NB4 (cell line): ENCODE results near the gene VWA3B.

Experiments used
- MYC ChIP-seq: IDR thresholded peaks from 2 replicates; pipeline ENCODE4 v1.6.1; 2011; ENCODE audit warnings: low read depth, low read length
- TF ChIP-seq, protein P1 (sequence below): IDR thresholded peaks from one replicate; pipeline ENCODE4 v1.5.1; 2012; ENCODE audit warnings: low read depth, low read length

GRCh38 chr2:98355881-98356280 is 268.9 kb downstream of the VWA3B start:
- TF ChIP-seq, protein P1, sequence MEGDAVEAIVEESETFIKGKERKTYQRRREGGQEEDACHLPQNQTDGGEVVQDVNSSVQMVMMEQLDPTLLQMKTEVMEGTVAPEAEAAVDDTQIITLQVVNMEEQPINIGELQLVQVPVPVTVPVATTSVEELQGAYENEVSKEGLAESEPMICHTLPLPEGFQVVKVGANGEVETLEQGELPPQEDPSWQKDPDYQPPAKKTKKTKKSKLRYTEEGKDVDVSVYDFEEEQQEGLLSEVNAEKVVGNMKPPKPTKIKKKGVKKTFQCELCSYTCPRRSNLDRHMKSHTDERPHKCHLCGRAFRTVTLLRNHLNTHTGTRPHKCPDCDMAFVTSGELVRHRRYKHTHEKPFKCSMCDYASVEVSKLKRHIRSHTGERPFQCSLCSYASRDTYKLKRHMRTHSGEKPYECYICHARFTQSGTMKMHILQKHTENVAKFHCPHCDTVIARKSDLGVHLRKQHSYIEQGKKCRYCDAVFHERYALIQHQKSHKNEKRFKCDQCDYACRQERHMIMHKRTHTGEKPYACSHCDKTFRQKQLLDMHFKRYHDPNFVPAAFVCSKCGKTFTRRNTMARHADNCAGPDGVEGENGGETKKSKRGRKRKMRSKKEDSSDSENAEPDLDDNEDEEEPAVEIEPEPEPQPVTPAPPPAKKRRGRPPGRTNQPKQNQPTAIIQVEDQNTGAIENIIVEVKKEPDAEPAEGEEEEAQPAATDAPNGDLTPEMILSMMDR = no peak
- no peak for TF ChIP-seq MYC
